CD4-positive, alpha-beta T cell treated with Interleukin-6 at 100 ng/mL for 8 hours (primary cell): Measurements from ENCODE around the gene DHRS12.
"Not testable (repeated sequence)": the region's sequence is repeated elsewhere in the genome, so short reads cannot be mapped to it uniquely, and the experiment has no call there.

ENCODE experiments used
- DNase-seq: peaks from one replicate; pipeline ENCODE4 v3.0.0-alpha.2; 2020; ENCODE audit warnings: mixed read lengths, low spot score

Gene DHRS12

DNA sequence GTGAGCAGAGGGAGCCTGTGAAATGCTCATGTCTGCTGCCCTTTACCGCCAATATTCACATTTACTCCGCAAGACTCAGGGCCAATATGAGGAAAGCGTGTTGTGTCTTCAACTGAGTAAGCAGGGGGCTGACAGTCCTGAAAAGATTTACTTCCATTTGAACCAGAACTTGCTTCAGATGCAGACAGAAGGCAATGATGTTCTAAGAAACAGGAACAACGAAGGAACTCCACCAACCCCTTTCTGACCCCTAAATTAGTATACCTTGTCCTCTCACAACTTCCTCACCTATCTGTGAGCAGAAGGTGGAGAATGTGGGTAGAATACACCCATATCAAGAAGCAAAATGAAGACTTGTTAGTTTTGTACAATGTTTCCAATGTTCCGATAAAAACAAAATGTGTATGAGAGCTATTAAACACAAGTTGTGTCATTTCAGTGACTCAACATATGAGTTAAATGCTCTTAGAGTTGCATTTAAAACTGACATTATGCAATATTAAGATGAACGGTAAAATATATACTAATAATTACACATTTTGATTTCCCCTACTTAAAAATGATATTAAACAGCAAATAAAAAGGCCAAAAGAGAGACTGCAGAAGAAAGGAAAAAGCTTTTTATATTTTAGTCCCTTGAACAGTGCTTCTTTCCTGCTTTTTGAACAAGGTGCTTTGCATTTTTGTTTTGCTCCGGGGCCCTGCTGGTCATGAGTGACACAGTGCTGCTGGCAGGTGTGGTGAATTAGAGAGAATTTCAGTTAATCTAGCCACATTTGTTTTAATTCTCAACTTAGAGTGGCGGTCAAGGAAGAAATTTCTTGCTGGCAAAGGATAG lies 25.0 kb upstream of the DHRS12 start:
- DNase-seq, result no peak

DNA sequence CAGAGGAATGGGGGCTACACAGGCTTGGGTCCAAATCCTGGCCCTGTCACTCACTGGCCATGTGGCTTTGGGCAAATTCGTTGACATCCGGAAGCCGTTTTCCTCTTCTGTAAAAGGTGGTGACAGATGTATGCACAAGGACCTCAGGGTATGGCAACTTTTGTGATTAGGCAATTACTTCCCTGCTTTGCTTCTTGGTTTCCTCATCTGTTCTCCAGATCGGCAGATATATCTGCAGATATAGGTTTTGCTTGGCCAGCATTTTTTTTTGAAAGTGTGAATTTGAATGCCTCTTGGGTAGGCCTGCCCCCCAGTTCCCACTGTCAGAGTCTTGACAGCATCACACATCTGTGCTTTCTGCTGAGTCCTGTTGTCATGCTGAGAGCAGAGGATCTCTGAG lies 23.3 kb upstream of the DHRS12 start:
- no peak for DNase-seq

DNA sequence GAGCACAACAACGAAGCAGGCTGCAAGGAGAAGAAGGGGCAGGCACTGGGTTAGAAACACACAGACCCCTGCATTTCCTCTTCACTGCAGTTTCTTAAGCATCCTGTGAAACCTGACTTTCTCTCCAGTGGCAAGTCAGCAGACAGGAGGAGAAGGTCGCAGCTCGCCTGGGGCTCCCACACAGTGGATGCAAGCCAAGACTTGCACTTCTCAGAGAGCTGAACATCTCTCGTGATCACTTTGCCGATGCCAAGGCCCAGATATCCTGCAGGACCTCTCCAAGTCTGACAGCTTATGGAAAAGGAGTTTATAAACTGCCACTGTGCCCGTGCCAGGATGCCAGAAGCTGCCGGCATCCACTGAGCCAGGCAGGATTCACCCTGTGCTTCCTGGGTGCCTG lies 22.6 kb upstream of the DHRS12 start:
- DNase-seq, result peak; percentile 30

DNA sequence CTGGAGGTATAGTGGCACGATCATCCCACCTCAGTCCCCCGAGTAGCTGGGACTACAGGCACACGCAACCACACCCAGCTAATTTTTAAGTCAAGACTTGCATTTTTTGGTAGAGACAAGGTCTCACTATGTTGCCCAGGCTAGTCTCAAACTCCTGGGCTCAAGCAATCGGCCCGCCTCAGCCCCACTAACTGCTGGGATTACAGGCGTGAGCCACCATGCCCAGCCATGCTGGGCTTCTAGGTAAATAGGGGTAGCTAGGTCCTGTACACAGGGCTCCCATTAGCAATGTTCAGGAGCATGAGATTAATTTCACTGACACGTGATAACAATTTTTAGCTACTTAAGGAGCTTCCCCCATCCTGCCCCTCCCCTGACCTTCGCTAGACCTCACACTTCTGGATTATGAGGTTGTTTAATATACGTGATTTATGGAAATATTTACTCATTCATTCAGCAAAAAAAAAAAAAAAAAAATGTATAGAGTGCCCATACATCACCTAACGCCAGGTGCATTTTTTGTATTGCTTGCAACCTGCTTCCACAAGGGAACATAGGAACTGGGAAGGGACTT lies 21.8 kb upstream of the DHRS12 start:
- DNase-seq, result no peak

DNA sequence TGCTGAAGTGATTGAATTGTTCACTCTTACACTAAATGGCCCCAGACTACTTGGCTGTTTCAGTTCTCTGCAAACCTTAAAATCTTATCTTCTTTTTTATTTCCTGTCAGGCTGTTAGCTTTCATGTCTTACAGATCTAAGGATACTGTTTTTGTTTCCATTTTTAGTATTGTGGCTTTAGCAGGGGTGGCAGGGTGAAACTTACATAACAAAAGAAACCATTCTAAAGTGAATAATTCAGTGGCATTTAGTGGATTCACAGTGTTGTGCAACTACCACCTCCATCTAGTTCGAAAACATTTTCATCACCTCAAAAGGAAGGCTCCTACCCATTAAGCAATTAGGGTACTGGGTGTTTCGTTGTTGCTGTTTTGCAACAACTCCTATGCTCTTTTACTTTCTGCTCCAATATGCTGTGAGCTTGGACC lies 21.2 kb upstream of the DHRS12 start:
- DNase-seq, result peak; percentile 66

DNA sequence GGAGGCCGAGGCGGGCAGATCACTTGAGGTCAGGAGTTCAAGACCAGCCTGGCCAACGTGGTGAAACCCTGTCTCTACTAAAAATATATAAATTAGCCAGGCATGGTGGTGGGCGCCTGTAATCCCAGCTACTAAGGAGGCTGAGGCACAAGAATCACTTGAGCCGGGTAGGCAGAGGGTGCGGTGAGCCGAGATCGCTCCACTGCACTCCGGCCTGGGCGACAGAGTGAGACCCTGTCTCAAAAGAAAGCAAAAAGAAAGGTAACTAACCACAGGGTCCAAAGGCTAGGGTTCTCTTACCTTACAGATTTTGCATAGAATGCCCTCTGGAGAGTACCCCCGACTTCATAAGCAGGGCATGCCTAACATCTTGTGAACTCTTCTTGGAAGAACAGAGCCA lies 20.7 kb upstream of the DHRS12 start:
- DNase-seq, result not testable (repeated sequence)

DNA sequence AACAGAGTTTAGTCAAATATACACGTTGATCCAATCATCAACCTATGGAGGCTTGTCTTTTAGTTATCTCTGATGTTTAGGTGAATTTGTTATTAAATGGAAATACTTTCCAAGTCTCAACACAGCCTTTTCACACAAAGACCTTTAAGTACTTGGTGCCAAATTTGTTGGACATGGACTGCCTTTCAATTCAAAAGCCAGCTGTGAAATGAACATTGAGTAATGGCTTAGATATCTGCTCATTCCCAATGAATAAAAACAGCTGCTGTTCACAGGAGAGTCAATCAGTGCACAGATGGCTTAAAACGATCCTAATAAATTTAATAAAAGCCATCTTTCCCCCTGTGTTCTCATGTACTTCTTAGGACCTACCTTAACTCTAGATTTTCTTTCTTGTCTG lies 19.9 kb upstream of the DHRS12 start:
- DNase-seq, result no peak

DNA sequence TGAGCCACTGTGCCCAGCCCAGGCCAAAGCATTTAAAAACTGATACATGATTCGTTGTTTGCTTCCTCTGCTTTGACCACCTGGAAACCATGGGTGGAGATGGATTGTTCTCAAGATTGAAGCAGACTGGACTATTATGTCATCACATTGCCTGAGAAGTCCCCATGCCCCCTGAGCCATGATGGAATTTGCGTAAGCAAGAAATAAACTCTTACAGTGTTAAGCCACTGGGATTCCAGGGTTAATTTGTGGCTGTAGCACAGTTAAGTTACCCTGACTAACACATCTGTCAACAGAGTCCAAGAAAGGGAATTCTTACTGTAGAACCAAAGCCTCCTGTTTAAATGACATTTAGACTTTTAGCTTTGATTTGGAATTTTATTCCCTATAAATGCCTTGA lies 19.4 kb upstream of the DHRS12 start:
- no peak for DNase-seq

DNA sequence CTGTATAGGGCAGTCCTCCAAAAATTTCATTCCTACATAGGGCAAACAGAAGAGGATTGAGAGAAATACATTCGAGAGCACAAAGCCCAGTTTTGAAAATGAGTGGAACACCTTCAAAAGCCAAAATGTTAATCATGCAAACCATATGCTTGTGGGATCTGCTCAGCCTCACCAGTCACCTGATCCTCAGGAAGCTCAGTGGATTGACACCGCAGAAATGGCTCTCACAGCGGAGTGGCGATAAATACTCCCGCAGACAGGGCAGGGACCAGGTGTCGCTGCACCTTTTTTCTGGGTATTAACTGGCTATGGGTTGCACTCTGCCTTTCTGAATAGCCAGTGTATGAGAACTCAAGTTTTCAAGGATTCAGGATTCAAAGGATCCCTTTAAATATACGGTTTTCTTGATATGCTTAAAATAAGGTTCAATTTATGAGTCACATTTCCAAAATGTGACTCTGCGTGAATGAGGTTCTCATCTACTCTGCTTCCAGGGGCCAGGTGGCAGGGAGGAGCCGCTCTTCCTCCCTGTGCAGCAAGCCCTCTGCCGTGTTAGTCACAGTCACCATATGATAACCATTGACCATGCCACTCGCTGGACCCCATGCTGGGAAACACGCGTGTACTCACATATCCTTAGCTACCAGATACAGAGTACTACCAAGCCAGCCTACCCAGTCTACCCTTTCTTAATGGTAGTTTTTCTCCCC lies 18.3 kb upstream of the DHRS12 start:
- DNase-seq, result peak; percentile 39

DNA sequence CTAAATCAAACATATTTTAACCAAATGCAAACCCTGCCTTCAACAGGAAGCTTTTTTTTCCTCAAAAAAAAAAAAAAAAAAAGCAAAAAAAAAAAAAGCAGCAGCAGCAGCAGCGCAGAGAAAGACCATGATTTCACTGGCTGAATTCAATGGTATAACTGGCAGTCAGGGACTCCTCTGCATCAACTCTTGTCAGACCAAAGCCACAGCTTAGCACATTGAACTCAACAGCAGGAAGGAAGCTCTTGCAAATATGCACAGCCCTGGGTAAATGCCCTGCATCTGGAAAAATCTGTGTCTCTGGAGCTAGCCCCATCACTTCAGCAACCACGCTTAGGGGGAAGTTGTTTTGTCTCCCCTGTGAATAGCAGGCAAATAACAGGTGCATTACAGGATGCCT lies 17.6 kb upstream of the DHRS12 start:
- DNase-seq, result peak; percentile 73

DNA sequence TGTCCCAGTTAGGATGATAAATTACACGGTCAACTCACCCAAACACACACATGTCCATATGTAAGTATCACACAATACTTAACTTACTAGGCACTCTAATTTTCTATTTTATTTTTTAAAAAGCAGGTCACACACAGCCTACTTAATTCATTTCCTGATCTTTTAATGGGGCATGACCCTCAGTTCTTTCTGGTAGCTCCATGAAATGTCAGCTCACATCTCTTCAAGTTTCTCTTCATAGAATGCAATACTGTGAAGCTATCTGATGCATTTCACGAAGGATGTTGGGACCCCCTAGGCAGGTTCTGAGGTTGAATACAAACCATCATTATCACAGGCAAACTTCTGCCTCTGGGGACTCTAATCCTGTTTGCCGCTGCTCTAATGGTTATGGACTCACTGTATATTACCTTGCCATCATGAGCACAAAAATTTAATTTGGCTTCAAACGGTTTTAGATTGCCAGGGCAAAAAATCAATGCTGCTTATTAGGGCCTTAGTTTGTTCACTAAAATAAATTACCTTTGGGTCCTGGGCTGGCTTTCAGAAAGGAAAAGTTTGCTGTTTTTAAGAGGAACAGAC lies 16.1 kb upstream of the DHRS12 start:
- no peak for DNase-seq

DNA sequence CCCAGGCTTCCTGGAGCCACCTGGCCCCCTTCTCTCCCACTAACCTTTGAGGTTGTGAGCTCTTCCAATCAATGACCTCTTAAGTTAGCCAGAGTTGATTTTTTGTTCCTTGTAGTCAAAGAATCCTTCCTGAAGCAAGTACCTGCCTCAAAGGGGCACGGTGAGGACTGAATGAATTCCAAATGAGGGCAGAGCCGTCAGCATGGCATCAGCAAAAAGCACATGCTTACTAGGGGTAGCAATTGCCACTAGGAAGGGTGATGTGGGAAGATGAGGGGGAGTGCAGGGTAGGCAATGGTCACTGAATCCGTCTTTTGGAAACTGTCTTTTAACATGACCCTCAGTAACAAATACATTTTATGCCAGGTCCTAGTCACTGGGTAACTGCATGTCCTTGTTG lies 15.6 kb upstream of the DHRS12 start:
- DNase-seq, result no peak

DNA sequence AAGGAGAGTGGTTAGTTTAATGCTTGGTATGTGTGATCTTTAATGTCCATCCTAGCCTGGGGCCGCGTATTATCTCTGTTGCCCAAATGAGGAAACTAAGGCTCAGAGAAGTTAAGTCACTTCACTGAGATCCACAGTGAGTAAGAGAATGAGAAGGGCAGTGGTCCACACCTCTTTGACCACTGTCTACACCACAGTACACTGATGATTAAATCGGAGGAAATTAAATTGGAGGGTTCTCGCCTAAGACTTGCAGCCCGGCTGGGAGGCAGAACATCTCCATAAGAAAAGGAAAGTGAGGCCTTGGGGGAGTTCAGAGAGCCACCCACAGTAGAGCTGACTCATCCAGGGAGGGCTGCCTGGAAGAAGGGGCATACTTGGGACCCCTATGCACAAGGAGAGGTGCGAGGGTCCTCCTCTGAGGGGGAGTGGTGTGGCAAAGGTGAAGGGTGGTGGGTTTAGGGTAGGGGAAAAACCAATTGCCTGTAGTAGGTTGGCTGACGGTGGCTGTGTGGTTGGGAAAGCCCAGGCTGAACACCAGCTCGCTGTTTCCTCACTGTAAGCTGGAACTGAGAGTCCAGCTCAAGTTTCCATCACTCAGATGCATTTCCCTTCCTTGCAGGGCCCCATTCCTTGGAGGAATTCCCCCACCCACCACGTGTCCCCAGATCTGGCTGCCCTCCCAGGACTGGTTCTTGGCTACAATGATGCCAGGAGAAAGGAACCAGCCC lies 15.0 kb upstream of the DHRS12 start:
- DNase-seq, result peak; percentile 34

DNA sequence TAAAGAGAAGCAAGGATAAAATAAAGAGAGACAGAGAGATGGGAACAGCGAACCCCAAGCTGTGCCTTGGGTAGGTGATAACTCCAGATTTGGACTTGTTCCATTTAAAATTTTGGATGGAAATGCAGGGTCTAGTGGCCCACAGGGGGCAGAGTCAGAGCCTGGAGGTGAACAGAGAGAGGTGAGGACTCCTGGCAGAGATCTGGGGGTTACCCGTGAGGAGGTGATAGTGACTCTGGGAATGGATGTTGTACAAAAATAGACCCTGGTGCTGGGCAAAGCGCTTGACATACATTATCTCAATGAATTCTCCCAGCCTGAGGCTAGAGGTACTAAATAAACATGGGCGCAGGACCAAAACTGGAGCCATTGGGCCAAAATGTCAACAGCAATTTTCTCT lies 14.3 kb upstream of the DHRS12 start:
- DNase-seq, result no peak

DNA sequence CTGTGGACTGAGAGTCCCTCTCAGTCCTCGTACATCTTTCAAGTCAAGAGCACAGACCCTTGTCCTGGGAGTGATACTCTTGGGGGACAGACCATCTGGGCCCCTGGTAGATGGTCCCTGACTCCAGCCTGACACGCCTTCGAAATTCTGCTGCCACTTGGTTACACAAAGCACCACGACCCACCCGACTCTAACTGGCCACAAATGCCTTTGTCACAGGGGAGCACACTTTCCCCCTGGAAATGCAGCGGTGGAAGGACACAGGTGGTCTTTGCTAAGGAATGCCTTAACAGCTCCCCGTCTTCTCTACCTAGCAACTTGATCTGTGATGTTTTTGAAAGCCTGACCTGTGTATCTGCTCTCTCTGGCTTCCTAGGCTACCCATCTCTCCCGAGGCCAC lies 13.8 kb upstream of the DHRS12 start:
- DNase-seq, result no peak

DNA sequence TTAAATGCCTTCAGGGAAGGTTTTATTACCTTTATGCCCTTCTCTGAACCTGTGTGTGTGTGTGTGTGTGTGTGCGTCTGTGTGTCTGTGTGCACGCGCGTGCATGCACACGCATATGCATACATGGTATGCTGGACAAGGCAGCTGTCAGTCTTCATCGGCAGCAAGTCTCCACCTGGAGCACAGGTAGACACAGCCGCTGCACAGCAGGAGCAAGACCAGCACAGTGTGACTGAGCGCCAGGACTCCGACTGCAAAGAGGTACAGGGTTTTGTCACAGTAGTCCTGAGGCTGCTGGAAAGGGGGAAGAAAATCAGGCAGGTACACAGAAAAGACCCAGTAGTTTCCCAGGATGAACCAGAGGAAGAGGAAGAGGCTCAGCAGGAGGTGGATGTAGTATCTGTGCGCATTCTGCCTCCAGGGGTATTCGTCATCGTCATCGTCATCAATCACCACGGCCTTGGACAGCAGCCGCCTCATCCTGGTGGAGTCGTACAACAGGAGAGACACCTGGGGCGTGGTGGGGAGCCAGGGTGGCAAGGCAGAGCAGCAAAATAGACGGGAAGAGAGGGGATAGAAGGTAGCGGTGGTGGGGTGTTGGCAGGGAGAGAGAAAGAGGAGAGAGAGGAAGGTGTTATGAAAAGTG lies 12.8 kb upstream of the DHRS12 start:
- DNase-seq, result no peak

DNA sequence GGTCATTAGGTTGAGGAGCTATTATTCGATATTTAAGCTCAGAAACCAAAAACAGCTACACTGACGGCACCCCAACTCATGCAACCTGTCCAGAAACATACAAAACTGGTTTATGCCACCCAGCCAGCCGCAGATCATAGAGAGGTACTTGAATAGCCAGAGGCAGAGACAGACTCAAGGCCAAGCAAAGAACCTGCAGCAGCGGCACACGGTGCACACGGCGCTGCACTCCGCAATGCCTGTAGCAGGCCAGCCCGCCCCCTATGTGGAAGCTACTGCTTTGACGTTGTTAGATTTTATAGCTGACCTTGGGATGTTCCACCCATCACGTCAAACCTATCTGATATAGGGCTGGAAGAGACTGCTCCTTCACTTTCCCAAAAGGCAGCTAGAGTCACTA lies 11.9 kb upstream of the DHRS12 start:
- no peak for DNase-seq

DNA sequence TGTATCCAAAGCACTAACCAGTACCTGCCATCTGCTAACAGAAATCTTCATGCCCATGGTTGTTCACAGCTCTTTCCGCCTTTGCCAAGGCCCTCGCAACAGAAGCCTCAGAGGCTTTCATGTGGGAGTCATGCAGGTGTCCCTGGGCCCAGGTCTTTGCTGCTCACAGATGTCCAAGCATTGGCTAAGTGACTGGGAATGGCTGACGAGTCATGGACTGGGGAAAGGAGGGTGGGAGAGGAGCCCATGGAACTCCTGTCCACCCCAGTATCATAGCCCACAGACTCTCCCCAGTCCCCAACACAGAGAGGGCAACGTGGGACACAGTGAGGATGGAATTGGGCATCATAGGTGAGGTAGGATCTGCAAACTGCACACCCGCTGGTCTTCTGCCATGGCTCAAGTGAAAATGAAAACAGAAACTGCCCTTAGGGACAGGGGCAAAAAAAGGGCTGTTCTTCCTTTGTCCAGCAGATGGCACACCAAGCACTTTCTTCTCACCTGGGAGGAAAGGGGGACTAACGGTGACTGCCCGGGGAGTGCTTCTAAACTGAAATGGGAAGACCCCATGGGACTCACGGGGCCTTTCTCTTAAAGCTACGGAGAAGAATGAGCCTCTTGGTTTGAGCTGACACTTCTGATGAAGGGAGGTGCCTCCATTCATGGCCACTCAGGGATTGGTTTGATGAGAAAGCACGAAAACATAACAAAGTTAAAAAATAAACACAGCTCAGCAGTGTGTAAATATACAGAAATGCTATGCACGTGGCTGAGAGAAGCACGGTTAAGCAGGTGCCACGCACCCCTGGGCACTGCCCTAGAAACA lies 11.1 kb upstream of the DHRS12 start:
- DNase-seq, result peak; percentile 74

DNA sequence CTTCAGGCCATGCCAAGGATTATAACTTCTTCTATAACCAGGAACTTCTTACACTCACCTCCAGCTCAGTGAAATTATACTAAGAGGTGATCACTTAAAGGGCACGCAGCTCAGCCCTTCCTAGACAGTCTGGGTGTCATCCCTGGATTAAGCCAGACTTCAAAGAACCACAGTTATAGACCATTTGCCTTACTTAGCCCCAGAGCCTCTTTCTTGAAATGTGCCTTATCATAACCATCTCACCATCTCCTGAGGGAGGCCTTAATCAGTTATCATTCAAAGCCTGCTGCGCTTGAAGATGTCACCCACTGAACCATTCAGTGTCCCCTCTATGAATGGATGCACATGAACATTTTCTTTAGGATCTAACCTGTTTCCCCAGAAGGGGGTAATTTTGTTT lies 10.1 kb upstream of the DHRS12 start:
- DNase-seq, result no peak

DNA sequence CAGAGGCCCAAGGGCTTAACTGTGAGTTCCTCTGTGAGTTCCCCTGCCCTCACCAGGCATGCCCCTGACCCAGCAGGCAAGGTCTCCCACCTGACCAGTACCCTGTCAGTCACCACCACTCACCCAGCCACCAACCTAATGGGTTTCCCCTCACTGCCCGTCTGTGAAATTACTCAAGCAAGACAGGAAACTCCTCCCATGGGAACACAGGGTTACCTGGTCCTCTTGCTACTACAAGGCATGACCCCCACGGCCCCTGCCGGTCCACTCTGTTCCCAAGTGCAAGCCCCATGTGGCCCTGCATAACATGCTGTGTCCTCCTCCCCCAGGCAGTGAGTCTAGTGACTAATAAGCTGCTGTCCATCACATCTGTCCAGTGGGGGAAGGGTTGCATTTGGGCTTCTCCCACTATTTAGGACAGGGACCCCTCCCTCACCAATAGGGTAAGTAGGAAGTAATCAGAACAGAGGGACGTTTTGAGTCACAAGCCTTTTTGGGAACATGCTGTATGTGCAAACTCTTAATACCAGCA lies 8.0 kb upstream of the DHRS12 start:
- DNase-seq, result no peak

DNA sequence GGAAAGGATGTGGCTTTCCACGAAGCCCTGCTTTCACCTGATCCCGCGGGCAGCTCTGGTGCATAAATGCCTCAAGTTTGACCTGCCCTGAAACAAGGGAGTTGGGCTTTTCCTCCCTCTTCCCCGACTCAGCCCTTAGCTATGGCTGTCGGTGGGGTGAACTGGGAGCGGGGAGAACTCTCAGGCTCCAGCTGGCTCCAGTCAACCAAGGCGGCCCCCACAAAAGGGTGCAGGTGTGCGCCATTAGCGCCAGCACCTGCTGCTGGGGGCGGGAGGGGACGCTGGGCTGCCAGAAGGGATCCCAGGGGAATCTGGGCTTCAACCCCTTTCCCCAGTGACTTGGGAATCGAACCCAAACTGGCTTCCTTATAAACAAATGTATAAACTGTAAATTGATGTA lies 7.1 kb upstream of the DHRS12 start:
- DNase-seq, result no peak
